IPS-20b (cell line): Measurements from ENCODE around the gene HOXC12.

Experiments
- H3K27ac ChIP-seq: one replicate; pipeline ENCODE4 v1.5.1; 2013; ENCODE audit warnings: low read length
- H3K27me3 ChIP-seq: 2 replicates; pipeline ENCODE4 v1.6.1; 2013; ENCODE audit warnings: mild to moderate bottlenecking, low read length, inconsistent platforms; ENCODE audit not compliant: insufficient read depth
- H3K36me3 ChIP-seq: 2 replicates; pipeline ENCODE4 v1.6.1; 2013; ENCODE audit warnings: low read depth, mild to moderate bottlenecking, inconsistent platforms, low read length, moderate library complexity; ENCODE audit not compliant: insufficient read depth
- H3K4me1 ChIP-seq: 2 replicates; pipeline ENCODE4 v1.6.1; 2013; ENCODE audit warnings: mild to moderate bottlenecking, control low read depth, inconsistent platforms, low read length, moderate library complexity; ENCODE audit not compliant: insufficient read depth
- H3K4me3 ChIP-seq: 2 replicates; pipeline ENCODE4 v1.5.1; 2013; ENCODE audit warnings: mild to moderate bottlenecking, low read length, inconsistent platforms
- H3K9ac ChIP-seq: 2 replicates; pipeline ENCODE4 v1.6.1; 2013; ENCODE audit warnings: low read depth, mild to moderate bottlenecking, inconsistent platforms, low read length, moderate library complexity
- H3K9me3 ChIP-seq: 2 replicates; pipeline ENCODE4 v1.6.1; 2013; ENCODE audit warnings: mild to moderate bottlenecking, low read depth, low read length, inconsistent platforms; ENCODE audit not compliant: insufficient read depth

HOXC12 gene

GRCh38 chr12:53944209-53944608 is 10.5 kb upstream of the HOXC12 start:
- no peaks in the 10 kb centered on the region for H3K4me1 ChIP-seq
- no peak overlapping the region for H3K4me3 ChIP-seq
- no peak overlapping the region for H3K27ac ChIP-seq
- H3K36me3 ChIP-seq: no peaks in the 10 kb centered on the region
- H3K9me3 ChIP-seq: no peaks in the 10 kb centered on the region; the same call in 1 of the 2 replicates
- H3K27me3 ChIP-seq: peaks cover 100% of the 10 kb centered on the region
- no peak overlapping the region for H3K9ac ChIP-seq

GRCh38 chr12:53944907-53945847 is 9.5 kb upstream of the HOXC12 start:
- no peaks in the 10 kb centered on the region; the same call in 1 of the 2 replicates for H3K9me3 ChIP-seq
- H3K4me3 ChIP-seq: no peak overlapping the region
- H3K27ac ChIP-seq: no peak overlapping the region
- H3K36me3 ChIP-seq: no peaks in the 10 kb centered on the region
- H3K27me3 ChIP-seq: peaks cover 100% of the 10 kb centered on the region
- no peak overlapping the region for H3K9ac ChIP-seq
- no peaks in the 10 kb centered on the region for H3K4me1 ChIP-seq

- H3K36me3 ChIP-seq: no peaks in the 10 kb centered on the region
- H3K4me1 ChIP-seq: no peaks in the 10 kb centered on the region
- no peak overlapping the region for H3K4me3 ChIP-seq
- no peak overlapping the region for H3K27ac ChIP-seq
- no peaks in the 10 kb centered on the region; the same call in 1 of the 2 replicates for H3K9me3 ChIP-seq
- H3K9ac ChIP-seq: no peak overlapping the region
- peaks cover 100% of the 10 kb centered on the region for H3K27me3 ChIP-seq
These were observed 7.0 kb upstream of the HOXC12 start for GRCh38 chr12:53947743-53948142.

GRCh38 chr12:53948650-53949593 is 5.8 kb upstream of the HOXC12 start:
- Histone ChIP-seq H3K4me3 (no peak overlapping the region), H3K4me1 (no peaks in the 10 kb centered on the region), H3K9me3 (no peaks in the 10 kb centered on the region; the same call in 1 of the 2 replicates), H3K27me3 (peaks cover 100% of the 10 kb centered on the region), H3K27ac (no peak overlapping the region), H3K36me3 (no peaks in the 10 kb centered on the region), H3K9ac (no peak overlapping the region)

- Histone ChIP-seq H3K9me3 (no peaks in the 10 kb centered on the region; the same call in 1 of the 2 replicates), H3K9ac (no peak overlapping the region), H3K27me3 (peaks cover 100% of the 10 kb centered on the region), H3K4me3 (no peak overlapping the region), H3K4me1 (no peaks in the 10 kb centered on the region), H3K36me3 (no peaks in the 10 kb centered on the region), H3K27ac (no peak overlapping the region)
These were observed 4.9 kb upstream of the HOXC12 start for GRCh38 chr12:53949631-53950436.

GRCh38 chr12:53950437-53950773 is 4.3 kb upstream of the HOXC12 start:
- Histone ChIP-seq H3K9me3 (no peaks in the 10 kb centered on the region; the same call in 1 of the 2 replicates), H3K9ac (no peak overlapping the region), H3K4me1 (no peaks in the 10 kb centered on the region), H3K27ac (no peak overlapping the region), H3K4me3 (no peak overlapping the region), H3K27me3 (peaks cover 100% of the 10 kb centered on the region), H3K36me3 (no peaks in the 10 kb centered on the region)

GRCh38 chr12:53950789-53951576 is 3.7 kb upstream of the HOXC12 start:
- Histone ChIP-seq H3K27ac (no peak overlapping the region), H3K36me3 (no peaks in the 10 kb centered on the region), H3K4me1 (no peaks in the 10 kb centered on the region), H3K9ac (no peak overlapping the region), H3K27me3 (peaks cover 100% of the 10 kb centered on the region), H3K4me3 (no peak overlapping the region), H3K9me3 (no peaks in the 10 kb centered on the region; the same call in 1 of the 2 replicates)

- Histone ChIP-seq H3K9ac (no peak overlapping the region), H3K27me3 (peaks cover 100% of the 10 kb centered on the region), H3K36me3 (no peaks in the 10 kb centered on the region), H3K4me3 (no peak overlapping the region), H3K27ac (no peak overlapping the region), H3K9me3 (peaks cover 6% of the 10 kb centered on the region; the same call in 1 of the 2 replicates), H3K4me1 (no peaks in the 10 kb centered on the region)
These were observed 2.9 kb upstream of the HOXC12 start for GRCh38 chr12:53951577-53952334.

GRCh38 chr12:53952335-53952694 is 2.4 kb upstream of the HOXC12 start:
- peaks cover 100% of the 10 kb centered on the region for H3K27me3 ChIP-seq
- no peak overlapping the region for H3K9ac ChIP-seq
- no peaks in the 10 kb centered on the region for H3K4me1 ChIP-seq

More at GRCh38 chr12:53952335-53952694, 2.4 kb upstream of the HOXC12 start:
- peaks cover 8% of the 10 kb centered on the region; the same call in 1 of the 2 replicates for H3K9me3 ChIP-seq
- no peak overlapping the region for H3K27ac ChIP-seq
- no peak overlapping the region for H3K4me3 ChIP-seq
- no peaks in the 10 kb centered on the region for H3K36me3 ChIP-seq
